H9 (cell line): ENCODE measurements around the gene STXBP1. TPM values are rescaled to one million over a fixed set of nuclear protein-coding genes. Genes with fewer than 3 reads are reported as not detected.

Source experiments
- DNase-seq: peaks from one replicate; pipeline ENCODE4 v3.0.0-alpha.2; 2017
- H2AFZ ChIP-seq: one replicate; pipeline ENCODE4 v1.6.1; 2013; ENCODE audit warnings: mild to moderate bottlenecking, low read length, control low read depth, moderate library complexity
- H2AK5ac ChIP-seq: 2 replicates; pipeline ENCODE4 v1.6.1; 2013; ENCODE audit warnings: low read length, control low read depth, mixed read lengths; ENCODE audit not compliant: insufficient read length
- H2BK120ac ChIP-seq: one replicate; pipeline ENCODE4 v1.6.1; 2013; ENCODE audit warnings: low read depth, mild to moderate bottlenecking, low read length, control low read depth, inconsistent platforms; ENCODE audit not compliant: poor library complexity, severe bottlenecking
- H2BK12ac ChIP-seq: 2 replicates; pipeline ENCODE4 v1.6.1; 2013; ENCODE audit warnings: low read length, control low read depth, mixed read lengths, low read depth; ENCODE audit not compliant: insufficient read length
- H2BK15ac ChIP-seq: 2 replicates; pipeline ENCODE4 v1.6.1; 2013; ENCODE audit warnings: low read depth, low read length, control low read depth
- H2BK20ac ChIP-seq: one replicate; pipeline ENCODE4 v1.6.1; 2013; ENCODE audit warnings: low read depth, mild to moderate bottlenecking, low read length, control low read depth, inconsistent platforms; ENCODE audit not compliant: poor library complexity, severe bottlenecking
- H2BK5ac ChIP-seq: 2 replicates; pipeline ENCODE4 v1.6.1; 2013; ENCODE audit warnings: low read length, control low read depth, mixed read lengths; ENCODE audit not compliant: insufficient read length
- H3K14ac ChIP-seq: 2 replicates; pipeline ENCODE4 v1.6.1; 2013; ENCODE audit warnings: low read length, control low read depth; ENCODE audit not compliant: insufficient read depth
- H3K18ac ChIP-seq: 2 replicates; pipeline ENCODE4 v1.6.1; 2013; ENCODE audit warnings: low read depth, mild to moderate bottlenecking, mixed read lengths, low read length, control low read depth; ENCODE audit not compliant: insufficient read length
- H3K23ac ChIP-seq: 2 replicates; pipeline ENCODE4 v1.6.1; 2013; ENCODE audit warnings: low read length, control low read depth, mixed read lengths, low read depth; ENCODE audit not compliant: insufficient read length
- H3K23me2 ChIP-seq: 2 replicates; pipeline ENCODE4 v1.6.1; 2013; ENCODE audit warnings: low read depth, mild to moderate bottlenecking, mixed read lengths, low read length, control low read depth; ENCODE audit not compliant: insufficient read length, poor library complexity, severe bottlenecking
- H3K27ac ChIP-seq: 2 replicates; pipeline ENCODE4 v1.5.1; 2013; ENCODE audit warnings: low read length, control low read depth, mixed read lengths, low read depth; ENCODE audit not compliant: insufficient read length
- H3K27me3 ChIP-seq: 2 replicates; pipeline ENCODE4 v1.6.1; 2013; ENCODE audit warnings: low read length, control low read depth, inconsistent platforms; ENCODE audit not compliant: insufficient read depth
- H3K4ac ChIP-seq: 2 replicates; pipeline ENCODE4 v1.6.1; 2013; ENCODE audit warnings: low read depth, mild to moderate bottlenecking, control low read depth, inconsistent platforms, low read length, moderate library complexity
- H3K4me1 ChIP-seq: 2 replicates; pipeline ENCODE4 v1.6.1; 2013; ENCODE audit warnings: low read length, control low read depth, inconsistent platforms; ENCODE audit not compliant: insufficient read depth
- H3K4me2 ChIP-seq: 2 replicates; pipeline ENCODE4 v1.6.1; 2013; ENCODE audit warnings: low read length, control low read depth, mixed read lengths; ENCODE audit not compliant: insufficient read length, insufficient read depth
- H3K56ac ChIP-seq: 2 replicates; pipeline ENCODE4 v1.6.1; 2013; ENCODE audit warnings: low read depth, mild to moderate bottlenecking, mixed read lengths, low read length, control low read depth; ENCODE audit not compliant: insufficient read length
- H3K79me1 ChIP-seq: 2 replicates; pipeline ENCODE4 v1.6.1; 2013; ENCODE audit warnings: low read depth, mild to moderate bottlenecking, moderate library complexity, low read length, control low read depth, inconsistent platforms; ENCODE audit not compliant: insufficient read depth, poor library complexity, severe bottlenecking
- H3K79me2 ChIP-seq: 2 replicates; pipeline ENCODE4 v1.6.1; 2013; ENCODE audit warnings: low read length, control low read depth, inconsistent platforms; ENCODE audit not compliant: insufficient read depth
- H3K9ac ChIP-seq: 2 replicates; pipeline ENCODE4 v1.6.1; 2013; ENCODE audit warnings: low read length, control low read depth, mixed read lengths; ENCODE audit not compliant: insufficient read length; ENCODE audit errors: extremely low read depth
- H3K9me3 ChIP-seq: one replicate; pipeline ENCODE4 v1.6.1; 2013; ENCODE audit warnings: low read depth, low read length, inconsistent platforms; ENCODE audit not compliant: control insufficient read depth
- H3T11ph ChIP-seq: one replicate; pipeline ENCODE4 v1.6.1; 2013; ENCODE audit warnings: mild to moderate bottlenecking, low read length, control low read depth, inconsistent platforms
- H4K20me1 ChIP-seq: one replicate; pipeline ENCODE4 v1.6.1; 2013; ENCODE audit not compliant: control insufficient read depth, insufficient read length, insufficient read depth
- H4K5ac ChIP-seq: 2 replicates; pipeline ENCODE4 v1.6.1; 2013; ENCODE audit warnings: low read depth, mild to moderate bottlenecking, mixed read lengths, low read length, control low read depth; ENCODE audit not compliant: insufficient read length
- H4K8ac ChIP-seq: replicated peaks from 2 replicates; pipeline ENCODE4 v1.6.1; 2013; ENCODE audit warnings: low read length, control low read depth, mixed read lengths, low read depth; ENCODE audit not compliant: insufficient read length
- H4K91ac ChIP-seq: 2 replicates; pipeline ENCODE4 v1.6.1; 2013; ENCODE audit warnings: low read depth, mild to moderate bottlenecking, moderate library complexity, mixed read lengths, low read length, control low read depth; ENCODE audit not compliant: insufficient read length
- H3K27ac Mint-ChIP-seq, 3 experiments: 2 replicates in 2 of 3; 3 replicates in 1 of 3; pipeline ENCODE4 v1.8.0; 2020 to 2021; ENCODE audit warnings: mixed read lengths in 3 of 3, mild to moderate bottlenecking in 1 of 3, moderate library complexity in 1 of 3
- H3K27me3 Mint-ChIP-seq: 2 replicates; pipeline ENCODE4 v1.8.0; 2021; ENCODE audit warnings: low read depth, mild to moderate bottlenecking, moderate library complexity, mixed read lengths
- H3K36me3 Mint-ChIP-seq, 3 experiments: 2 replicates in 2 of 3; 3 replicates in 1 of 3; pipeline ENCODE4 v1.8.0; 2020 to 2021; ENCODE audit warnings: low read depth in 3 of 3, mixed read lengths in 3 of 3; ENCODE audit not compliant: insufficient read depth in 1 of 3
- H3K4me1 Mint-ChIP-seq, 2 experiments: 2 replicates each; pipeline ENCODE4 v1.8.0; 2020; ENCODE audit warnings: mixed read lengths in 2 of 2
- H3K4me3 Mint-ChIP-seq, 2 experiments: 2 replicates in 1 of 2; 3 replicates in 1 of 2; pipeline ENCODE4 v1.8.0; 2020 to 2021; ENCODE audit warnings: mild to moderate bottlenecking in 2 of 2, mixed read lengths in 2 of 2, moderate library complexity in 1 of 2
- H3K9me3 Mint-ChIP-seq, 2 experiments: 2 replicates in 1 of 2; 3 replicates in 1 of 2; pipeline ENCODE4 v1.8.0; 2020; ENCODE audit warnings: mild to moderate bottlenecking in 2 of 2, mixed read lengths in 2 of 2, moderate library complexity in 1 of 2
- WGBS: extraction: QIAGEN DNeasy Blood & Tissue Kit; methylation state at CpG from one replicate; pipeline ENCODE4 v1.1.7; 2013; ENCODE audit warnings: missing lambda C conversion rate, low lambda C conversion rate, mixed read lengths; ENCODE audit not compliant: insufficient read length; ENCODE audit errors: extremely low coverage; 5-methylcytosine and 5-hydroxymethylcytosine counted together
- total RNA-seq: library from RNA; stranded (reverse); gene quantifications from 2 replicates; pipeline ENCODE4 v1.2.1, GENCODE V29; 2021
- TF ChIP-seq, protein P1 (sequence below): fragments of 200-600 bp; sonication (generic); conservative IDR thresholded peaks from 3 replicates; pipeline ENCODE4 v1.8.0; 2021; ENCODE audit warnings: antibody characterized with exemption, mild to moderate bottlenecking

The STXBP1 gene
- total RNA-seq, 1 experiment from 2014 or later, result 22.3 TPM

- Histone ChIP-seq H4K5ac (no peak overlapping the region), H3K18ac (no peak overlapping the region), H3K9ac (no peak overlapping the region), H2BK5ac (no peak overlapping the region), H3K79me1 (no peaks in the 10 kb centered on the region), H2BK15ac (no peak overlapping the region), H3K79me2 (no peaks in the 10 kb centered on the region), H4K91ac (no peak overlapping the region), H3T11ph (no peak overlapping the region), H2BK12ac (no peak overlapping the region), H2BK120ac (no peak overlapping the region), H3K23me2 (no peaks in the 10 kb centered on the region), H4K20me1 (no peaks in the 10 kb centered on the region), H3K9me3 (no peaks in the 10 kb centered on the region), H3K4me1 (no peaks in the 10 kb centered on the region), H2BK20ac (no peak overlapping the region), H3K27ac (no peak overlapping the region), H3K23ac (no peak overlapping the region), H3K56ac (no peak overlapping the region), H3K27me3 (no peaks in the 10 kb centered on the region), H3K14ac (no peak overlapping the region), H2AFZ (no peak overlapping the region), H4K8ac (no peak overlapping the region), H2AK5ac (no peak overlapping the region), H3K4ac (no peak overlapping the region), H3K4me2 (no peak overlapping the region)
- no peaks in the 10 kb centered on the region for H3K27me3 Mint-ChIP-seq
- no peak for DNase-seq
- no peak overlapping the region for H3K4me3 Mint-ChIP-seq
- peaks cover 23 to 45% (median 33%) of the 10 kb centered on the region in 3 experiments; a peak in 6 of 7 replicates for H3K36me3 Mint-ChIP-seq
- WGBS, result no CpG with 5 or more reads among the region's 4 CpGs
- no peaks in the 10 kb centered on the region; a peak in 1 of 5 replicates for H3K9me3 Mint-ChIP-seq
- peak overlapping the region; percentile 4 to 78 (median 22); a peak in 3 of 7 replicates for H3K27ac Mint-ChIP-seq
- TF ChIP-seq, protein P1, sequence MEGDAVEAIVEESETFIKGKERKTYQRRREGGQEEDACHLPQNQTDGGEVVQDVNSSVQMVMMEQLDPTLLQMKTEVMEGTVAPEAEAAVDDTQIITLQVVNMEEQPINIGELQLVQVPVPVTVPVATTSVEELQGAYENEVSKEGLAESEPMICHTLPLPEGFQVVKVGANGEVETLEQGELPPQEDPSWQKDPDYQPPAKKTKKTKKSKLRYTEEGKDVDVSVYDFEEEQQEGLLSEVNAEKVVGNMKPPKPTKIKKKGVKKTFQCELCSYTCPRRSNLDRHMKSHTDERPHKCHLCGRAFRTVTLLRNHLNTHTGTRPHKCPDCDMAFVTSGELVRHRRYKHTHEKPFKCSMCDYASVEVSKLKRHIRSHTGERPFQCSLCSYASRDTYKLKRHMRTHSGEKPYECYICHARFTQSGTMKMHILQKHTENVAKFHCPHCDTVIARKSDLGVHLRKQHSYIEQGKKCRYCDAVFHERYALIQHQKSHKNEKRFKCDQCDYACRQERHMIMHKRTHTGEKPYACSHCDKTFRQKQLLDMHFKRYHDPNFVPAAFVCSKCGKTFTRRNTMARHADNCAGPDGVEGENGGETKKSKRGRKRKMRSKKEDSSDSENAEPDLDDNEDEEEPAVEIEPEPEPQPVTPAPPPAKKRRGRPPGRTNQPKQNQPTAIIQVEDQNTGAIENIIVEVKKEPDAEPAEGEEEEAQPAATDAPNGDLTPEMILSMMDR, result no peak
- H3K4me1 Mint-ChIP-seq, result no peaks in the 10 kb centered on the region
These were observed 72.5 kb downstream of the STXBP1 start for GRCh38 chr9:127684576-127684975.
